HG03521 (cell line): ENCODE measurements around the gene SETMAR.
"Not testable (repeated sequence)": the region's sequence is repeated elsewhere in the genome, so short reads cannot be mapped to it uniquely, and the experiment has no call there.

Source experiments
- ATAC-seq: cut with Tn5 transposase; IDR thresholded peaks from one replicate; pipeline ENCODE4 v1.9.1; 2021; ENCODE audit warnings: mild to moderate bottlenecking, moderate library complexity; ENCODE audit not compliant: unreplicated experiment

Gene SETMAR

GRCh38 chr3:4303187-4304123 lies at the start of gene SETMAR:
SETMAR (plus strand) TSS chr3:4303369; CDS start chr3:4303371, 2 bp downstream.
- ATAC-seq: peak; percentile 98

- no peak for ATAC-seq
These were observed 41.8 kb upstream of the SETMAR start for GRCh38 chr3:4261406-4261805.

- ATAC-seq: no peak
These were observed 39.1 kb upstream of the SETMAR start for GRCh38 chr3:4264040-4264439.

- ATAC-seq: no peak
These were observed 32.4 kb upstream of the SETMAR start for GRCh38 chr3:4270720-4271119.

GRCh38 chr3:4271834-4272233 lies 31.3 kb upstream of the SETMAR start:
- ATAC-seq: no peak

- ATAC-seq: no peak
These were observed 23.6 kb upstream of the SETMAR start for GRCh38 chr3:4279516-4280105.

DNA sequence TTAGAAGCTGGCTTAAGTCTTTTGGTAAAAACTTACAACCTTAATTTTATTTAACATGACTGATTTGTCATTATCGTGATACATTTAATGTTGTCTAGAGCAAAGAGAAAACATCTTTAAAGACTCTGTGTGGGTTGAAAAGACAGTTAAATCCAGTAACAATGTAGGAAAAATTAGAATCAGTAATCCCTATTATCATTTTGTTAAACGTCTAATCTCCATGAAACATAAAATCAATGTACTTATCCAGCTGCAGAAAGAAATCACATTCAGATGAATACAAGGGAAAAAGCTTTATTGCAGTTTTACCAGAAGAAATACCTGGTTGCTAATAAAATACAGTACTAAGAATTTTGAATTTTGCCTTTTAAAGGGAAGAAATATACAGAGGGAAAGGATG lies 21.2 kb upstream of the SETMAR start:
- ATAC-seq: no peak

- no peak for ATAC-seq
These were observed 18.3 kb upstream of the SETMAR start for GRCh38 chr3:4284865-4285264.

GRCh38 chr3:4289044-4289443 lies 14.1 kb upstream of the SETMAR start:
- ATAC-seq: no peak

DNA sequence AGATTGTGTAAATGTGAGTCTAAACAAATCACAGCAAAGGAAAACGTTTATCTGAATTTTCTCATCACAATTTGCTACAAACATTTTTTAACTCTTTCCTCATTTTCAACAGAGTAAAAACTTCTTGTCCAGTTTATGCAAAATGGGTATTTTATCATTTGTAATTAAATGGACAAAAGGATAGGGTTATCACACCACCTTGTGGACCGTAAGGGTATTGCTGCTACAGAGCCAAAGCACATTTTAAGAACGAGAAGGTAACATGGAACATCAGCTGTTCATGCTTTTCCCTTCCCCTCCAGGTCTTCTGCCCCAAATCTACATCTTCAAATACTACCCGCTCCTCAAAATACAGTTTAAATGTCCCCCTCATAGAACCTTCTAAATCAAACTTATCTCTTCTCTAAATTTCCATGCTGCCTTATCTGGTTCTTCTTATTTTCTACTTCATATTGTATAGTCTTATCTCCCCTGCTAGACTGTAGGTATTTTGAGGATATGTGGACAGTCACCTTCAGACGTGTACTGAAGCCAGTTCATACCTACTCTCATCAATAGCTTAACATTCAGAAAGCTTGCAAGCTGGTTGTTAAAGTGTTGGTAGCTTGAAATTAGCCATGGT lies 12.8 kb upstream of the SETMAR start:
- ATAC-seq: no peak

DNA sequence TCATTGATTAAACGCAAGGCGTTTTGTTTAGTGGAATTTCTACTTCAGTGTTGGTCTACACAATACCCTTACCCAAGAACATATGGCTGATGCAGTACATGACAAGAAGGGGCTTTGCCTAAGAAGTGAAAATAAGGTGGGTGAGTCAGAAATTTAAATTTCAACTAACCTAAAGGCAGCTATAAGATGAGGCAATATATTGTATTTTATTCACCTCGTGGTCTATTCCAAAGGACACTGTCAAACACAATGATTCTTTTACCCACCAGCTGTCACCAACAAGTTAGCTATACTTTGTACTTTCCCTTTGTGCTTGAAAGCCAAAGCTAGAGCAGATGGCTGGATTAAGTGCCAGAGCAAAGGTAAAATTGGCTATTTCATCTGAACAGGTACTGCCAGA lies 10.9 kb upstream of the SETMAR start:
- no peak for ATAC-seq

- ATAC-seq: no peak
These were observed 8.4 kb upstream of the SETMAR start for GRCh38 chr3:4294616-4295327.

GRCh38 chr3:4296454-4296853 lies 6.7 kb upstream of the SETMAR start:
- not testable (repeated sequence) for ATAC-seq

- no peak for ATAC-seq
These were observed 5.7 kb upstream of the SETMAR start for GRCh38 chr3:4297486-4297885.

- ATAC-seq: no peak
These were observed 422 bp upstream of the SETMAR start for GRCh38 chr3:4302747-4303146.

DNA sequence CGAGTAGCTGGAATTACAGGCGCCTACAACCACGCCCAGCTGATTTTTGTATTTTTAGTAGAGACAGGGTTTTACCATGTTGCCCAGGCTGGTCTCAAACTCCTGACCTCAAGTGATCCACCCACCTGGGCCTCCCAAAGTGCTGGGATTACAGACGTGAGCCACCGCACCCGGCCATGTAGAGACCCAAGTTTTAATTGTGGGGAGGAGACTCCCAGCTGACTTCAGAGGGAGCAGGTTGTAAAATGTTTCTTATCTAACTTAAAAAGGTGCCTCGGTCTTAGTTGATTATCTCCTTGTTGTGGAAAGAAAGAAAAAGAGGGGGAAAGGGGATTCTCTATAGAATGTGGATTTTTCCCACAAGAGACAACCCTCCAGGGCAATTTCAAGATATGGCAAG lies 2.0 kb downstream of the SETMAR start:
- not testable (repeated sequence) for ATAC-seq

DNA sequence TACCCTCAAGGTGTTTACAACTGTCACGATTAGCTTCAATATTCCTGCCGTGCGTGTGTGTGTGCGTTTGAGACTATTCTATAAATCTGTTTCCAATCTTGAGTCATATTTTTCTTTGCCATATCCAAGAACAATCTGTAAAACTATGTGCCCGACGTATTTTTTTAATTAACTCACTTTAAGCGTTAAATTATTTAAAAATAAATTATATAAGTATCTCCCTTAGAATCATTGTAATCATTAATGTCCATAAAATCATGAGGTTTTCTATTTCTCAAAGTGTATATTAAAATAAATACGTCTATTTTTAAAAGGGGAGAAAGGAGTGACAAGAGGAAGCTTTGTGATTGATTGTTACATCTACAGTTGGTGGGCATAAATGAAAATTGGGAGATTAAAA lies 2.9 kb downstream of the SETMAR start:
- no peak for ATAC-seq

- no peak for ATAC-seq
These were observed 3.7 kb downstream of the SETMAR start for GRCh38 chr3:4306860-4307259.

- no peak for ATAC-seq
These were observed 6.4 kb downstream of the SETMAR start for GRCh38 chr3:4309491-4310128.

DNA sequence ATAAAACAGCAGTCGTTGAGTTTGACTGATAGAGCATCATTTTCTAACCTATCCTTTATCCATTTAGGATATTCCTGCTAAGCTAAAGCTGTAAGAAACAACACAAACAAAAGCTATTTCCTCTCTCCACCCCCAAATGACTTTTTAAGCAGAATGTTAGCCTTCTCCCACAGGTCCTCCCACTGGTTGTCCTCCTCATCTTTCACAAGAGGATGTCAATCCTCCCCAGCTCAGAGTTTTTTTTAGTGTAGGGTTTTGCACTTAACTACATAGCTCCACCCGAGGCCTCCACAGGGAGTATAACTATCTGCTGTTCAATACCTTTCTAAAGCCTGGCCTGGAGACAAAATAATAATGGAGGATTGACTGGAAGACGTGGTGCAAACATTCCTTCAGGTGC lies 7.8 kb downstream of the SETMAR start:
- ATAC-seq: no peak

- ATAC-seq: no peak
These were observed 8.3 kb downstream of the SETMAR start for GRCh38 chr3:4311496-4311895.
